Breast epithelium (tissue), 3 donors: ENCODE results near the gene CDC123.

ENCODE experiments used
- POLR2A ChIP-seq: fragments of 450-650 bp; IDR thresholded peaks from one replicate; pipeline ENCODE4 v1.6.1; 2016; ENCODE audit warnings: antibody characterized with exemption, mild to moderate bottlenecking, moderate library complexity
- TF ChIP-seq, protein P1 (sequence below), 3 donors: fragments of 450-650 bp; IDR thresholded peaks; one replicate each; pipeline ENCODE4 v1.5.1; 2016 to 2017; ENCODE audit warnings: antibody characterized with exemption in 3 of 3, mild to moderate bottlenecking in 3 of 3, moderate library complexity in 3 of 3

DNA sequence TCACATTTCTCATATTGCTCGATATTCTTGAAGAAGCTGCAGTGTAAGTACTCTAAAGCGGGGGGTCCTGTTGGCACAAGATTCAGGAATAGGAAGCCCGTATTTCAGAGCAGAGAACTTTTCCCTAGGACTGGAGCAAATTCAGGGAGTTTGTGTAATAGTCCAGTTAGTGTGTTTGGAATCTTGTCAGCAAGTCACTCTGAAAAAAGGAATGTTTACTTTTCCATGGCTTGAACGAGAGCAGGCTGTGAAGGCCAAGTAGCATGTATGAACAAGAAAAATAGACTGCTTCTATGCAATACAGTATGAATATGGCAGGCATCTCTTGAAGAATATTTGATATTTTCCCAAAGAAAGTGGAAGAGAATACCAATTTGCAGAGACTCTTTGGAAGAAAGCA lies 39.8 kb downstream of the CDC123 start:
- TF ChIP-seq, protein P1, sequence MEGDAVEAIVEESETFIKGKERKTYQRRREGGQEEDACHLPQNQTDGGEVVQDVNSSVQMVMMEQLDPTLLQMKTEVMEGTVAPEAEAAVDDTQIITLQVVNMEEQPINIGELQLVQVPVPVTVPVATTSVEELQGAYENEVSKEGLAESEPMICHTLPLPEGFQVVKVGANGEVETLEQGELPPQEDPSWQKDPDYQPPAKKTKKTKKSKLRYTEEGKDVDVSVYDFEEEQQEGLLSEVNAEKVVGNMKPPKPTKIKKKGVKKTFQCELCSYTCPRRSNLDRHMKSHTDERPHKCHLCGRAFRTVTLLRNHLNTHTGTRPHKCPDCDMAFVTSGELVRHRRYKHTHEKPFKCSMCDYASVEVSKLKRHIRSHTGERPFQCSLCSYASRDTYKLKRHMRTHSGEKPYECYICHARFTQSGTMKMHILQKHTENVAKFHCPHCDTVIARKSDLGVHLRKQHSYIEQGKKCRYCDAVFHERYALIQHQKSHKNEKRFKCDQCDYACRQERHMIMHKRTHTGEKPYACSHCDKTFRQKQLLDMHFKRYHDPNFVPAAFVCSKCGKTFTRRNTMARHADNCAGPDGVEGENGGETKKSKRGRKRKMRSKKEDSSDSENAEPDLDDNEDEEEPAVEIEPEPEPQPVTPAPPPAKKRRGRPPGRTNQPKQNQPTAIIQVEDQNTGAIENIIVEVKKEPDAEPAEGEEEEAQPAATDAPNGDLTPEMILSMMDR (IDR thresholded peaks at IDR 0.05) = no peak
- no peak for TF ChIP-seq POLR2A
